G401 (cell line): ENCODE data around the gene MYO10. TPM values are rescaled to one million over a fixed set of nuclear protein-coding genes. Genes with fewer than 3 reads are reported as not detected.

ENCODE experiments used
- DNase-seq: peaks from one replicate; pipeline ENCODE4 v3.0.0-alpha.2; 2015; ENCODE audit warnings: low spot score
- in situ Hi-C: cut with HindIII; loops from 2 replicates; pipeline ENCODE4 v1.10.0; 2016; ENCODE audit warnings: low sequenced_read_pairs, mixed read lengths
- total RNA-seq: library from RNA; depleted of rRNA; stranded (reverse); fragments of >200 nt; shearing (Covaris generic); gene quantifications from 2 replicates; pipeline ENCODE4 v1.2.3, GENCODE V29; 2014

The MYO10 gene
- total RNA-seq, 1 experiment from 2014 or later, result 0.17 TPM

DNA sequence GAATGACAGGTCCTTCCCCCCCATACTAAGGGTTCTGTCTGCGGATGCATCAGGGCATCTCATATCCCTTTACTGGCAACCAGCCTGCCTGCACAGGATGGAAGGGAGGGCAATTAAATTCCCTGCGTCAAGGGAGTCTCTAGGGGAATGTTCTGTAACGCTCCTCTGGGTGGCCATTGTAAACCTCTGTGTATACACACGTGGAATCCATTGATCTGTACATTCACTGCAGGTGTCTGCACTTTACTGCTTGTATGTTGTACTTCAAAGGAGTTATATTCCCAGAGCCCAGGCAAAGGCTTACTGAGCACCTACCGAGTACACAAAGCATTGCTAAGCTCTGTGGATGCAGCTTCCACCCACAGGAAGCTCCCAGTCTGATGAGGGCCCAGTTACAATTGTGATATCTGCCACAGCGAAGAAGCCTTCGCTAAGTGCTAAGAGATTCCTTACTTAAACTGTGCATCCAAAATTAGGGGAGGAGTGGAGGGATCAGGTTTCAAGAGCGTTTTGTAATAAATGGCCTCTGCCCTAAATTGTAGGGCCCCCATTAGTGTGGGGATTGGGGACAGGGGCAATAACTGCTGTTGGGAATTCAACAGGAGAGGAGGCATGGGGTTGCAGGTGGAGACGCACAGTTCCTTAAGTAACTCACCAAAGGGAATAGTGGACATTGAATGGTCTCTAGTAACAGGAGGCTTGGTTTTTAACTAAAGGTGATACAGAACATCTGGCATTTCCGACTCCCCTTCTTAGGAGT lies 317.8 kb downstream of the MYO10 start:
- no peak for DNase-seq
- in situ Hi-C loops, result no loop called here

- in situ Hi-C loops, result no loop called here
- DNase-seq, result peak; percentile 58
Observed at GRCh38 chr5:16617274-16617968, 318.7 kb downstream of the MYO10 start.

- in situ Hi-C loops, result no loop called here
- DNase-seq, result peak; percentile 62
Observed at GRCh38 chr5:16616536-16617273, 319.4 kb downstream of the MYO10 start, which contains the start of gene RETREG1. RETREG1 (minus strand) TSS chr5:16616997; CDS start chr5:16616971, 26 bp downstream.

GRCh38 chr5:16615741-16616535 lies 320.1 kb downstream of the MYO10 start:
- in situ Hi-C loops, result no loop called here
- peak; percentile 62 for DNase-seq

- in situ Hi-C loops, result no loop called here
- DNase-seq, result no peak
Observed at GRCh38 chr5:16612007-16612406, 324.1 kb downstream of the MYO10 start.
